ENCODE measurements around the gene SELENOO. TPM values are rescaled to one million over a fixed set of nuclear protein-coding genes. Genes with fewer than 3 reads are reported as not detected.

SELENOO gene
- total RNA-seq, 1 donor from 2014 or later: 4.7 TPM

GRCh38 chr22:50253941-50254340 lies 53.1 kb downstream of the SELENOO start:
- no peaks in the 10 kb centered on the region for H3K9me3 ChIP-seq (ENCODE audit: control insufficient read depth in 3 of 3, low read length in 3 of 3)
- H3K27ac ChIP-seq (ENCODE audit: low read depth, low read length): no peak overlapping the region
- H3K9ac ChIP-seq (ENCODE audit: low read depth in 1 of 3, low read length in 3 of 3): no peak overlapping the region
- peaks cover 49 to 67% (median 65%) of the 10 kb centered on the region in 3 donors for H3K4me1 ChIP-seq (ENCODE audit: control insufficient read depth in 3 of 3, insufficient read depth in 3 of 3, low read length in 3 of 3)
- no peaks in the 10 kb centered on the region for H3K27me3 ChIP-seq (ENCODE audit: control insufficient read depth in 3 of 3, insufficient read depth in 3 of 3, low read length in 3 of 3)
- H3K36me3 ChIP-seq (ENCODE audit: control insufficient read depth in 3 of 3, insufficient read depth in 3 of 3, low read length in 3 of 3): peaks cover 18 to 29% (median 25%) of the 10 kb centered on the region in 3 donors
- H3K4me3 ChIP-seq (ENCODE audit: low read length in 3 of 3): no peak overlapping the region

- peaks cover 47 to 67% (median 64%) of the 10 kb centered on the region in 3 donors for H3K4me1 ChIP-seq (ENCODE audit: control insufficient read depth in 3 of 3, insufficient read depth in 3 of 3, low read length in 3 of 3)
- no peak overlapping the region for H3K9ac ChIP-seq (ENCODE audit: low read depth in 1 of 3, low read length in 3 of 3)
- no peaks in the 10 kb centered on the region for H3K27me3 ChIP-seq (ENCODE audit: control insufficient read depth in 3 of 3, insufficient read depth in 3 of 3, low read length in 3 of 3)
- H3K4me3 ChIP-seq (ENCODE audit: low read length in 3 of 3): no peak overlapping the region
- no peak overlapping the region for H3K27ac ChIP-seq (ENCODE audit: low read depth, low read length)
- no peaks in the 10 kb centered on the region for H3K9me3 ChIP-seq (ENCODE audit: control insufficient read depth in 3 of 3, low read length in 3 of 3)
- peaks cover 18 to 30% (median 25%) of the 10 kb centered on the region in 3 donors for H3K36me3 ChIP-seq (ENCODE audit: control insufficient read depth in 3 of 3, insufficient read depth in 3 of 3, low read length in 3 of 3)
These were observed 54.3 kb downstream of the SELENOO start for GRCh38 chr22:50255099-50255498.

- Histone ChIP-seq H3K4me3 (ENCODE audit: low read length in 3 of 3) (no peak overlapping the region), H3K4me1 (ENCODE audit: control insufficient read depth in 3 of 3, insufficient read depth in 3 of 3, low read length in 3 of 3) (peaks cover 45 to 66% (median 62%) of the 10 kb centered on the region in 3 donors), H3K9ac (ENCODE audit: low read depth in 1 of 3, low read length in 3 of 3) (peak overlapping the region in 1 of 3 donors; percentile 80), H3K9me3 (ENCODE audit: control insufficient read depth in 3 of 3, low read length in 3 of 3) (no peaks in the 10 kb centered on the region), H3K36me3 (ENCODE audit: control insufficient read depth in 3 of 3, insufficient read depth in 3 of 3, low read length in 3 of 3) (peaks cover 18 to 30% (median 25%) of the 10 kb centered on the region in 3 donors), H3K27me3 (ENCODE audit: control insufficient read depth in 3 of 3, insufficient read depth in 3 of 3, low read length in 3 of 3) (no peaks in the 10 kb centered on the region), H3K27ac (ENCODE audit: low read depth, low read length) (no peak overlapping the region)
These were observed 54.8 kb downstream of the SELENOO start for GRCh38 chr22:50255607-50256006.

GRCh38 chr22:50256258-50256862 lies 55.5 kb downstream of the SELENOO start:
- H3K4me3 ChIP-seq (ENCODE audit: low read length in 3 of 3): no peak overlapping the region

GRCh38 chr22:50257041-50257440 lies 56.2 kb downstream of the SELENOO start:
- peaks cover 18 to 30% (median 25%) of the 10 kb centered on the region in 3 donors for H3K36me3 ChIP-seq (ENCODE audit: control insufficient read depth in 3 of 3, insufficient read depth in 3 of 3, low read length in 3 of 3)
- H3K27ac ChIP-seq (ENCODE audit: low read depth, low read length): peak overlapping the region; percentile 100
- H3K9ac ChIP-seq (ENCODE audit: low read depth in 1 of 3, low read length in 3 of 3): peak overlapping the region; percentile 38 to 80 (median 68)
- no peaks in the 10 kb centered on the region for H3K9me3 ChIP-seq (ENCODE audit: control insufficient read depth in 3 of 3, low read length in 3 of 3)
- peaks cover 36 to 56% (median 51%) of the 10 kb centered on the region in 3 donors for H3K4me1 ChIP-seq (ENCODE audit: control insufficient read depth in 3 of 3, insufficient read depth in 3 of 3, low read length in 3 of 3)
- H3K4me3 ChIP-seq (ENCODE audit: low read length in 3 of 3): peak overlapping the region in 2 of 3 donors; percentile 12 to 49
- H3K27me3 ChIP-seq (ENCODE audit: control insufficient read depth in 3 of 3, insufficient read depth in 3 of 3, low read length in 3 of 3): no peaks in the 10 kb centered on the region

More at GRCh38 chr22:50256258-50256862, 55.5 kb downstream of the SELENOO start:
- H3K9ac ChIP-seq (ENCODE audit: low read depth in 1 of 3, low read length in 3 of 3): peak overlapping the region; percentile 10 to 80 (median 14)
- peaks cover 41 to 61% (median 55%) of the 10 kb centered on the region in 3 donors for H3K4me1 ChIP-seq (ENCODE audit: control insufficient read depth in 3 of 3, insufficient read depth in 3 of 3, low read length in 3 of 3)
- H3K27me3 ChIP-seq (ENCODE audit: control insufficient read depth in 3 of 3, insufficient read depth in 3 of 3, low read length in 3 of 3): no peaks in the 10 kb centered on the region
- no peaks in the 10 kb centered on the region for H3K9me3 ChIP-seq (ENCODE audit: control insufficient read depth in 3 of 3, low read length in 3 of 3)
- peaks cover 18 to 30% (median 25%) of the 10 kb centered on the region in 3 donors for H3K36me3 ChIP-seq (ENCODE audit: control insufficient read depth in 3 of 3, insufficient read depth in 3 of 3, low read length in 3 of 3)
- H3K27ac ChIP-seq (ENCODE audit: low read depth, low read length): peak overlapping the region; percentile 100

- no peaks in the 10 kb centered on the region for H3K27me3 ChIP-seq (ENCODE audit: control insufficient read depth in 3 of 3, insufficient read depth in 3 of 3, low read length in 3 of 3)
- H3K4me3 ChIP-seq (ENCODE audit: low read length in 3 of 3): peak overlapping the region in 2 of 3 donors; percentile 12 to 49
- peaks cover 17 to 29% (median 25%) of the 10 kb centered on the region in 3 donors for H3K36me3 ChIP-seq (ENCODE audit: control insufficient read depth in 3 of 3, insufficient read depth in 3 of 3, low read length in 3 of 3)
- peak overlapping the region; percentile 38 to 80 (median 68) for H3K9ac ChIP-seq (ENCODE audit: low read depth in 1 of 3, low read length in 3 of 3)
- H3K4me1 ChIP-seq (ENCODE audit: control insufficient read depth in 3 of 3, insufficient read depth in 3 of 3, low read length in 3 of 3): peaks cover 43 to 57% (median 53%) of the 10 kb centered on the region in 3 donors
- peak overlapping the region; percentile 100 for H3K27ac ChIP-seq (ENCODE audit: low read depth, low read length)
- no peaks in the 10 kb centered on the region for H3K9me3 ChIP-seq (ENCODE audit: control insufficient read depth in 3 of 3, low read length in 3 of 3)
These were observed 56.9 kb downstream of the SELENOO start for GRCh38 chr22:50257451-50258360.

GRCh38 chr22:50258361-50259292 lies 57.8 kb downstream of the SELENOO start:
- Histone ChIP-seq H3K4me1 (ENCODE audit: control insufficient read depth in 3 of 3, insufficient read depth in 3 of 3, low read length in 3 of 3) (peaks cover 49 to 66% (median 60%) of the 10 kb centered on the region in 3 donors), H3K27ac (ENCODE audit: low read depth, low read length) (peak overlapping the region; percentile 100), H3K4me3 (ENCODE audit: low read length in 3 of 3) (peak overlapping the region; percentile 54 to 74 (median 66))

GRCh38 chr22:50259302-50259701 lies 58.5 kb downstream of the SELENOO start:
- H3K4me1 ChIP-seq (ENCODE audit: control insufficient read depth in 3 of 3, insufficient read depth in 3 of 3, low read length in 3 of 3): peaks cover 49 to 64% (median 61%) of the 10 kb centered on the region in 3 donors

More at GRCh38 chr22:50258361-50259292, 57.8 kb downstream of the SELENOO start:
- Histone ChIP-seq H3K27me3 (ENCODE audit: control insufficient read depth in 3 of 3, insufficient read depth in 3 of 3, low read length in 3 of 3) (no peaks in the 10 kb centered on the region), H3K9ac (ENCODE audit: low read depth in 1 of 3, low read length in 3 of 3) (peak overlapping the region; percentile 74 to 89 (median 86)), H3K9me3 (ENCODE audit: control insufficient read depth in 3 of 3, low read length in 3 of 3) (no peaks in the 10 kb centered on the region), H3K36me3 (ENCODE audit: control insufficient read depth in 3 of 3, insufficient read depth in 3 of 3, low read length in 3 of 3) (peaks cover 15 to 23% (median 22%) of the 10 kb centered on the region in 3 donors)

GRCh38 chr22:50260434-50260800 lies 59.6 kb downstream of the SELENOO start:
- Histone ChIP-seq H3K27ac (ENCODE audit: low read depth, low read length) (peak overlapping the region; percentile 92), H3K36me3 (ENCODE audit: control insufficient read depth in 3 of 3, insufficient read depth in 3 of 3, low read length in 3 of 3) (peaks cover 6 to 12% (median 9%) of the 10 kb centered on the region in 3 donors), H3K27me3 (ENCODE audit: control insufficient read depth in 3 of 3, insufficient read depth in 3 of 3, low read length in 3 of 3) (no peaks in the 10 kb centered on the region), H3K9me3 (ENCODE audit: control insufficient read depth in 3 of 3, low read length in 3 of 3) (no peaks in the 10 kb centered on the region), H3K4me1 (ENCODE audit: control insufficient read depth in 3 of 3, insufficient read depth in 3 of 3, low read length in 3 of 3) (peaks cover 49 to 64% (median 61%) of the 10 kb centered on the region in 3 donors), H3K4me3 (ENCODE audit: low read length in 3 of 3) (peak overlapping the region; percentile 69 to 80 (median 78)), H3K9ac (ENCODE audit: low read depth in 1 of 3, low read length in 3 of 3) (peak overlapping the region; percentile 84 to 91 (median 87))

More at GRCh38 chr22:50259302-50259701, 58.5 kb downstream of the SELENOO start:
- Histone ChIP-seq H3K36me3 (ENCODE audit: control insufficient read depth in 3 of 3, insufficient read depth in 3 of 3, low read length in 3 of 3) (peaks cover 12 to 17% (median 17%) of the 10 kb centered on the region in 3 donors), H3K27me3 (ENCODE audit: control insufficient read depth in 3 of 3, insufficient read depth in 3 of 3, low read length in 3 of 3) (no peaks in the 10 kb centered on the region), H3K9ac (ENCODE audit: low read depth in 1 of 3, low read length in 3 of 3) (peak overlapping the region; percentile 74 to 89 (median 86)), H3K9me3 (ENCODE audit: control insufficient read depth in 3 of 3, low read length in 3 of 3) (no peaks in the 10 kb centered on the region), H3K4me3 (ENCODE audit: low read length in 3 of 3) (peak overlapping the region in 2 of 3 donors; percentile 27 to 35), H3K27ac (ENCODE audit: low read depth, low read length) (peak overlapping the region; percentile 100)
